GM19238 (cell line): Measurements from ENCODE around the gene UGT1A7.

Source experiments
- DNase-seq: peaks from one replicate; pipeline ENCODE4 v3.0.0; 2011; ENCODE audit warnings: low spot score; ENCODE audit not compliant: insufficient read length

The UGT1A7 gene

GRCh38 chr2:233817361-233817911, 135.7 kb downstream of the UGT1A7 start:
- DNase-seq, result no peak

- no peak for DNase-seq
Measured at GRCh38 chr2:233817995-233818638, 136.4 kb downstream of the UGT1A7 start.

- no peak for DNase-seq
Measured at GRCh38 chr2:233818639-233819621, 137.2 kb downstream of the UGT1A7 start.

GRCh38 chr2:233819884-233820773, 138.4 kb downstream of the UGT1A7 start:
- no peak for DNase-seq

GRCh38 chr2:233820774-233821105, 139.0 kb downstream of the UGT1A7 start:
- no peak for DNase-seq

GRCh38 chr2:233821196-233821595, 139.5 kb downstream of the UGT1A7 start:
- no peak for DNase-seq

GRCh38 chr2:233821709-233822100, 140.0 kb downstream of the UGT1A7 start:
- no peak for DNase-seq

GRCh38 chr2:233822101-233822771, 140.5 kb downstream of the UGT1A7 start:
- no peak for DNase-seq
